NT2/D1 (cell line): ENCODE data around the gene DIS3L2.

ENCODE experiments used
- YY1 ChIP-seq: IDR thresholded peaks from 2 replicates; pipeline ENCODE4 v1.6.1; 2011; ENCODE audit not compliant: insufficient read length, insufficient read depth
- ZNF274 ChIP-seq: IDR thresholded peaks from 2 replicates; pipeline ENCODE4 v1.6.1; 2011; ENCODE audit warnings: mild to moderate bottlenecking, low read depth, low read length

- no peak for TF ChIP-seq YY1
- TF ChIP-seq ZNF274: no peak
These were observed 31.4 kb downstream of the DIS3L2 start for GRCh38 chr2:231992888-231993287.
